Endothelial cell of umbilical vein (primary cell): ENCODE data around the gene TBC1D19. TPM values are rescaled to one million over a fixed set of nuclear protein-coding genes. Genes with fewer than 3 reads are reported as not detected.

Experiments
- BruUV-seq: library from RNA; stranded (reverse); fragments of 400-500 nt; replicated peaks from 2 replicates; lab custom pipeline; 2021; lab: Mats Ljungman, UMichigan
- CTCF ChIA-PET: fragments of 300-600, 350-600 bp; sonication (Branson Sonifier 250); formaldehyde crosslinking; loops from one replicate; lab custom pipeline; 2021; ENCODE audit warnings: antibody characterized with exemption, inconsistent platforms; lab: Charles Lee
- POLR2A ChIA-PET: fragments of 300-600, 350-600 bp; sonication (Branson Sonifier 250); formaldehyde crosslinking; loops from one replicate; lab custom pipeline; 2021; ENCODE audit warnings: antibody characterized with exemption, inconsistent platforms; lab: Charles Lee
- DNase-seq: peaks from one replicate; pipeline ENCODE4 v3.0.0-alpha.2; 2011; ENCODE audit warnings: low read depth, low spot score
- FAIRE-seq: peaks from 2 replicates; lab custom pipeline; 2011; peaks lifted over from hg19 to GRCh38; lab: Jason Lieb, UNC
- H2AFZ ChIP-seq: 2 replicates; pipeline ENCODE4 v1.6.0; 2012; ENCODE audit warnings: low read depth, low read length, control low read depth, inconsistent platforms
- H3K27ac ChIP-seq: 2 replicates; pipeline ENCODE4 v1.5.1; 2011; ENCODE audit warnings: low read depth, mild to moderate bottlenecking, control low read depth, low read length, moderate library complexity; ENCODE audit not compliant: insufficient read depth
- H3K27me3 ChIP-seq, 2 experiments: 2 replicates each; pipeline versions ENCODE4 v1.6.0 to v1.6.1; 2011; ENCODE audit warnings: low read length in 2 of 2, mixed read lengths in 1 of 2; ENCODE audit not compliant: control insufficient read depth in 2 of 2, insufficient read depth in 2 of 2
- H3K36me3 ChIP-seq, 2 experiments: 2 replicates in 1 of 2; 3 replicates in 1 of 2; pipeline ENCODE4 v1.5.1; 2011; ENCODE audit warnings: low read length in 2 of 2, mild to moderate bottlenecking in 1 of 2, moderate library complexity in 1 of 2; ENCODE audit not compliant: control insufficient read depth in 2 of 2, insufficient read depth in 2 of 2; ENCODE audit errors: extremely low read depth in 1 of 2
- H3K4me1 ChIP-seq: 3 replicates; pipeline ENCODE4 v1.5.1; 2011; ENCODE audit warnings: mild to moderate bottlenecking, low read length; ENCODE audit not compliant: control insufficient read depth, insufficient read depth; ENCODE audit errors: extremely low read depth
- H3K4me2 ChIP-seq: 2 replicates; pipeline ENCODE4 v1.6.1; 2011; ENCODE audit warnings: low read length, control low read depth, mixed read lengths; ENCODE audit not compliant: insufficient read depth
- H3K4me3 ChIP-seq, 3 experiments: fragments of 200-600 bp in 1 of 3; sonication (generic), shearing (Covaris generic) in 1 of 3; replicated peaks in 1 of 3; 2 replicates each; pipeline ENCODE4 v1.5.1; 2011 to 2016; ENCODE audit warnings: control low read depth in 3 of 3, low read length in 3 of 3, mild to moderate bottlenecking in 2 of 3, inconsistent platforms in 1 of 3, low read depth in 1 of 3, moderate library complexity in 1 of 3; ENCODE audit not compliant: insufficient read depth in 1 of 3
- H3K79me2 ChIP-seq: 2 replicates; pipeline ENCODE4 v1.6.0; 2012; ENCODE audit warnings: low read length, inconsistent platforms; ENCODE audit not compliant: control insufficient read depth, insufficient read depth
- H3K9ac ChIP-seq: replicated peaks from 2 replicates; pipeline ENCODE3; 2011; ENCODE audit warnings: low read length, control low read depth; ENCODE audit not compliant: insufficient read depth; ENCODE audit errors: extremely low read depth
- H3K9me1 ChIP-seq: replicated peaks from 3 replicates; pipeline ENCODE4 v1.6.0; 2011; ENCODE audit warnings: mild to moderate bottlenecking, low read length; ENCODE audit not compliant: control insufficient read depth, insufficient read depth; ENCODE audit errors: extremely low read depth
- H3K9me3 ChIP-seq: replicated peaks from 2 replicates; pipeline ENCODE4 v1.5.1; 2012; ENCODE audit warnings: low read length, inconsistent platforms; ENCODE audit not compliant: control insufficient read depth, insufficient read depth
- H4K20me1 ChIP-seq: replicated peaks from 2 replicates; pipeline ENCODE3; 2011; ENCODE audit warnings: mild to moderate bottlenecking, low read length; ENCODE audit not compliant: control insufficient read depth, insufficient read depth; ENCODE audit errors: extremely low read depth
- EZH2 ChIP-seq: IDR thresholded peaks from 2 replicates; pipeline ENCODE4 v1.6.1; 2012; ENCODE audit warnings: borderline replicate concordance, low read depth, mild to moderate bottlenecking, moderate library complexity, low read length, inconsistent platforms; ENCODE audit not compliant: severe bottlenecking
- FOS ChIP-seq: IDR thresholded peaks from 2 replicates; pipeline ENCODE4 v1.6.1; 2011; ENCODE audit warnings: mild to moderate bottlenecking, low read length, moderate library complexity, borderline replicate concordance; ENCODE audit not compliant: insufficient read depth
- GATA2 ChIP-seq: IDR thresholded peaks from 2 replicates; pipeline ENCODE4 v1.7.0; 2011; ENCODE audit warnings: low read depth, mild to moderate bottlenecking, moderate library complexity, mixed read lengths, low read length; ENCODE audit not compliant: insufficient read length, insufficient read depth
- JUN ChIP-seq: IDR thresholded peaks from 2 replicates; pipeline ENCODE4 v1.6.1; 2011; ENCODE audit warnings: borderline replicate concordance, low read depth; ENCODE audit not compliant: insufficient read length, insufficient read depth
- MYC ChIP-seq: IDR thresholded peaks from one replicate; pipeline ENCODE4 v1.6.1; 2011; ENCODE audit warnings: mild to moderate bottlenecking, low read depth, low read length
- POLR2A ChIP-seq: IDR thresholded peaks from 2 replicates; pipeline ENCODE4 v1.6.1; 2012; ENCODE audit warnings: low read depth, mild to moderate bottlenecking, control low read depth, low read length
- POLR2AphosphoS5 ChIP-seq: IDR thresholded peaks from 2 replicates; pipeline ENCODE4 v1.6.1; 2012; ENCODE audit warnings: low read depth, mild to moderate bottlenecking, control low read depth, low read length, moderate library complexity; ENCODE audit not compliant: insufficient read depth
- dilution Hi-C: fragments of 300-500 bp; cut with MboI; formaldehyde crosslinking; loops from one replicate; pipeline ENCODE4 v1.15.0; 2019; ENCODE audit warnings: low sequenced_read_pairs; ENCODE audit not compliant: extremely low pct_ligation_motif_present
- intact Hi-C: fragments of 100-400 bp; cut with micrococcal nuclease; formaldehyde crosslinking; loops from one replicate; pipeline ENCODE4 v1.10.0; 2022
- polyA plus RNA-seq, 4 experiments: library from polyadenylated mRNA; depleted of rRNA in 3 of 4; stranded (reverse) in 3 of 4; unstranded in 1 of 4; fragments of >200 nt; gene quantifications; 2 replicates each; pipeline versions ENCODE4 v1.2.1 to v1.2.3, GENCODE V29; 2011 to 2012; ENCODE audit warnings: missing spikeins in 1 of 4
- total RNA-seq: library from RNA; stranded (reverse); gene quantifications from 2 replicates; pipeline ENCODE4 v1.2.3, GENCODE V29; 2021
- TF ChIP-seq, protein P1 (sequence below): IDR thresholded peaks from 2 replicates; pipeline ENCODE4 v1.6.1; 2011; ENCODE audit not compliant: insufficient read depth, insufficient read length
- TF ChIP-seq, protein P2 (sequence below), 2 donors: IDR thresholded peaks; 1 replicate in 1 of 2; 2 replicates in 1 of 2; pipeline ENCODE4 v1.5.1; 2011; ENCODE audit warnings: low read length in 2 of 2, mild to moderate bottlenecking in 2 of 2, moderate library complexity in 2 of 2, control low read depth in 1 of 2, inconsistent platforms in 1 of 2, low read depth in 1 of 2; ENCODE audit not compliant: insufficient read depth in 1 of 2; ENCODE audit errors: extremely low read depth in 1 of 2

TBC1D19 gene
- total and polyA plus RNA-seq, 2 donors (not counting 3 experiments of a cell fraction or from before 2014, with no cell fraction given), result 4.4 to 5.9 TPM

DNA sequence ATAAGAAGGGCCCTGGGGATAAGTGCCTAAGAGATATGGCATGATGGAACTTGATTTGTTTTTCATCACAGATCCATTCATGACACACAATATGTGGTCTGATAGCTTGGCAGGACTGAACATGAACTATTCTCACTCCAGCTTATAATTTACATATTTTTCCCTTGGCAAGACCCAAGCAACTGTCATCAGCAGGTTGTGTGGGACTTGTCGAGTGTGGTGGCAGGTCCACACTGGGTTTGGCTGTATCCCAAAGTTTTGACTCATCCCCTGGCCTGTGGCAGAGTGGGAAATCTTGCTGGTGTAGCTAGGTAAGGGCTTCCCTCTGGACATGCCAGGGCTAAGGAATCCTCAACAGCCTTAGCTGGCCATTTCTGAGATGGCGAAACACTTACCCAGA, 195.8 kb downstream of the TBC1D19 start:
- CTCF ChIA-PET, result no interaction called here
- H2AFZ ChIP-seq, result no peak overlapping the region
- no peak for DNase-seq

DNA sequence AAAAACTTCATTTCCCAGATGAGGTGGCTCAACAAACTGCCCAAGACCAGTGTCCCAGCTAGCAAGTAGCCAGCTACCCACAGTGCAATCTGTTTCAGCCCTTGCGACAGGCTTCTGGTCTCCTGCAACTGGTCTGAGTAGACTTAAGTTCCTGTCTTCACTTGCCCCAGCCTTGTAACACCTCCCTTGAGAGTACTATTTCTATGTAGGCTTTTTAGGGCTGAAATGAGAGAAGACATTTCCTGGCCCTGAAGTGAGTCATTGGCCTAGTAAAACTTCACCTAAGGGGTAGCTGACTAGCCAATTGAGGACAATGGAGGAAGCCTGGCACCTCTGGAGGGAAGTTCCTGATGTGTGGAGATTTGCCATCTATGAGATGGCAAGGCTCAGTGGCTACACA, 196.7 kb downstream of the TBC1D19 start:
- DNase-seq (peak; percentile 39), FAIRE-seq (peak; percentile 37)
- Histone ChIP-seq H3K27ac (no peak overlapping the region), H3K9ac (no peak overlapping the region), H3K36me3 (no peaks in the 10 kb centered on the region), H4K20me1 (no peaks in the 10 kb centered on the region), H3K9me3 (no peaks in the 10 kb centered on the region), H2AFZ (no peak overlapping the region), H3K79me2 (no peaks in the 10 kb centered on the region), H3K9me1 (no peaks in the 10 kb centered on the region), H3K4me2 (no peak overlapping the region), H3K4me1 (peaks cover 22% of the 10 kb centered on the region), H3K27me3 (no peaks in the 10 kb centered on the region), H3K4me3 (no peak overlapping the region)
- POLR2A ChIA-PET, result no interaction called here
- BruUV-seq, result no TSS peak
- intact Hi-C loops (no loop called here), dilution Hi-C loops (no loop called here)
- CTCF ChIA-PET, result no interaction called here
- TF ChIP-seq POLR2AphosphoS5, result no peak
- TF ChIP-seq FOS, result peak; percentile 51
- no peak for TF ChIP-seq POLR2A
- no peak for TF ChIP-seq JUN
- TF ChIP-seq, protein P1, sequence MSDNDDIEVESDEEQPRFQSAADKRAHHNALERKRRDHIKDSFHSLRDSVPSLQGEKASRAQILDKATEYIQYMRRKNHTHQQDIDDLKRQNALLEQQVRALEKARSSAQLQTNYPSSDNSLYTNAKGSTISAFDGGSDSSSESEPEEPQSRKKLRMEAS, result no peak
- TF ChIP-seq GATA2, result no peak
- no peak for TF ChIP-seq EZH2

More for the DNA sequence above, 195.8 kb downstream of the TBC1D19 start:
- no TSS peak for BruUV-seq
- Histone ChIP-seq H3K9me1 (no peaks in the 10 kb centered on the region), H3K27ac (no peak overlapping the region), H3K36me3 (no peaks in the 10 kb centered on the region), H3K9me3 (no peaks in the 10 kb centered on the region), H3K4me1 (peaks cover 20% of the 10 kb centered on the region), H3K4me3 (no peak overlapping the region), H3K79me2 (no peaks in the 10 kb centered on the region), H3K27me3 (no peaks in the 10 kb centered on the region), H3K4me2 (no peak overlapping the region), H4K20me1 (no peaks in the 10 kb centered on the region), H3K9ac (no peak overlapping the region)
- POLR2A ChIA-PET, result no interaction called here
- intact Hi-C loops, result no loop called here
- dilution Hi-C loops, result no loop called here
- FAIRE-seq, result no peak
- no peak for TF ChIP-seq FOS
- TF ChIP-seq MYC, result no peak
- TF ChIP-seq GATA2, result no peak
- TF ChIP-seq, protein P2, sequence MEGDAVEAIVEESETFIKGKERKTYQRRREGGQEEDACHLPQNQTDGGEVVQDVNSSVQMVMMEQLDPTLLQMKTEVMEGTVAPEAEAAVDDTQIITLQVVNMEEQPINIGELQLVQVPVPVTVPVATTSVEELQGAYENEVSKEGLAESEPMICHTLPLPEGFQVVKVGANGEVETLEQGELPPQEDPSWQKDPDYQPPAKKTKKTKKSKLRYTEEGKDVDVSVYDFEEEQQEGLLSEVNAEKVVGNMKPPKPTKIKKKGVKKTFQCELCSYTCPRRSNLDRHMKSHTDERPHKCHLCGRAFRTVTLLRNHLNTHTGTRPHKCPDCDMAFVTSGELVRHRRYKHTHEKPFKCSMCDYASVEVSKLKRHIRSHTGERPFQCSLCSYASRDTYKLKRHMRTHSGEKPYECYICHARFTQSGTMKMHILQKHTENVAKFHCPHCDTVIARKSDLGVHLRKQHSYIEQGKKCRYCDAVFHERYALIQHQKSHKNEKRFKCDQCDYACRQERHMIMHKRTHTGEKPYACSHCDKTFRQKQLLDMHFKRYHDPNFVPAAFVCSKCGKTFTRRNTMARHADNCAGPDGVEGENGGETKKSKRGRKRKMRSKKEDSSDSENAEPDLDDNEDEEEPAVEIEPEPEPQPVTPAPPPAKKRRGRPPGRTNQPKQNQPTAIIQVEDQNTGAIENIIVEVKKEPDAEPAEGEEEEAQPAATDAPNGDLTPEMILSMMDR (IDR thresholded peaks at IDR 0.05; ENCODE audit: extremely low read depth in 1 of 2, insufficient read depth in 1 of 2, low read depth in 1 of 2, low read length in 2 of 2), result no peak
